CD4-positive, alpha-beta T cell treated with Interferon alpha-2 for 1 hour (primary cell): ENCODE results near the gene ZBTB42.

Experiments used
- DNase-seq, 2 donors: peaks; one replicate each; pipeline ENCODE4 v3.0.0-alpha.2; 2020 to 2022

ZBTB42 gene

GRCh38 chr14:104800771-104801519 is at the start of gene ZBTB42:
Gene ZBTB42 (plus strand): TSS chr14:104801101. CDS start chr14:104801198, 97 bp downstream.
- DNase-seq, result peak; percentile 66 to 82

- DNase-seq, result no peak
These were observed 49.1 kb upstream of the ZBTB42 start for GRCh38 chr14:104751539-104752422.

GRCh38 chr14:104752423-104752734 is 48.5 kb upstream of the ZBTB42 start:
- no peak for DNase-seq

GRCh38 chr14:104752735-104753527 is 48.0 kb upstream of the ZBTB42 start, which contains the start of gene SIVA1:
Gene SIVA1 (plus strand): TSS chr14:104753147. CDS start chr14:104753202, 55 bp downstream.
- peak; percentile 99 for DNase-seq

GRCh38 chr14:104753528-104754212 is 47.2 kb upstream of the ZBTB42 start:
- DNase-seq, result no peak

GRCh38 chr14:104754213-104754851 is 46.6 kb upstream of the ZBTB42 start:
- no peak for DNase-seq

GRCh38 chr14:104755621-104756020 is 45.3 kb upstream of the ZBTB42 start:
- no peak for DNase-seq

GRCh38 chr14:104756477-104757237 is 44.2 kb upstream of the ZBTB42 start:
- DNase-seq, result no peak

GRCh38 chr14:104757238-104757585 is 43.7 kb upstream of the ZBTB42 start:
- no peak for DNase-seq

GRCh38 chr14:104757681-104758392 is 43.1 kb upstream of the ZBTB42 start:
- no peak for DNase-seq

GRCh38 chr14:104758981-104759969 is 41.6 kb upstream of the ZBTB42 start:
- DNase-seq, result no peak

GRCh38 chr14:104765517-104765916 is 35.4 kb upstream of the ZBTB42 start:
- no peak for DNase-seq

- DNase-seq, result no peak
These were observed 34.5 kb upstream of the ZBTB42 start for GRCh38 chr14:104766256-104766862.

- no peak for DNase-seq
These were observed 33.9 kb upstream of the ZBTB42 start for GRCh38 chr14:104766863-104767633.

- no peak for DNase-seq
These were observed 33.3 kb upstream of the ZBTB42 start for GRCh38 chr14:104767634-104767918.

- peak; percentile 87 to 92 for DNase-seq
These were observed 32.2 kb upstream of the ZBTB42 start for GRCh38 chr14:104768437-104769323.
